HUDEP-2 (cell line): ENCODE data around the gene RBFOX1.

Experiments
- DNase-seq, 76 experiments: peaks; one replicate each; lab custom pipeline; 2025; ENCODE audit not compliant: unreplicated experiment in 76 of 76; lab: John Stamatoyannopoulos, UW

RBFOX1 gene

GRCh38 chr16:7366993-7367880 lies 34.6 kb downstream of the RBFOX1 start:
- DNase-seq = no peak

GRCh38 chr16:7369204-7369603 lies 36.6 kb downstream of the RBFOX1 start:
- DNase-seq = no peak

- DNase-seq = no peak
Measured at GRCh38 chr16:7372095-7372494, 39.5 kb downstream of the RBFOX1 start.

GRCh38 chr16:7373776-7374175 lies 41.1 kb downstream of the RBFOX1 start:
- no peak for DNase-seq

GRCh38 chr16:7374614-7375174 lies 42.0 kb downstream of the RBFOX1 start:
- DNase-seq = no peak

GRCh38 chr16:7376227-7376626 lies 43.6 kb downstream of the RBFOX1 start:
- no peak for DNase-seq

- DNase-seq = no peak
Measured at GRCh38 chr16:7377231-7377630, 44.6 kb downstream of the RBFOX1 start.

- no peak for DNase-seq
Measured at GRCh38 chr16:7378024-7378695, 45.5 kb downstream of the RBFOX1 start.

GRCh38 chr16:7380441-7380840 lies 47.8 kb downstream of the RBFOX1 start:
- no peak for DNase-seq

- DNase-seq = no peak
Measured at GRCh38 chr16:7380911-7381310, 48.3 kb downstream of the RBFOX1 start.

GRCh38 chr16:7381671-7382070 lies 49.0 kb downstream of the RBFOX1 start:
- no peak for DNase-seq

- no peak for DNase-seq
Measured at GRCh38 chr16:7382521-7382920, 49.9 kb downstream of the RBFOX1 start.

GRCh38 chr16:7390974-7391373 lies 58.3 kb downstream of the RBFOX1 start:
- DNase-seq = no peak

GRCh38 chr16:7391694-7392093 lies 59.0 kb downstream of the RBFOX1 start:
- DNase-seq = no peak

GRCh38 chr16:7392206-7392605 lies 59.6 kb downstream of the RBFOX1 start:
- no peak for DNase-seq

GRCh38 chr16:7393680-7394079 lies 61.0 kb downstream of the RBFOX1 start:
- no peak for DNase-seq

GRCh38 chr16:7394720-7395336 lies 62.2 kb downstream of the RBFOX1 start:
- no peak for DNase-seq

- no peak for DNase-seq
Measured at GRCh38 chr16:7397901-7398300, 65.3 kb downstream of the RBFOX1 start.

GRCh38 chr16:7398536-7398935 lies 65.9 kb downstream of the RBFOX1 start:
- DNase-seq = no peak

GRCh38 chr16:7399296-7399695 lies 66.7 kb downstream of the RBFOX1 start:
- DNase-seq = no peak

GRCh38 chr16:7400117-7400890 lies 67.7 kb downstream of the RBFOX1 start:
- no peak for DNase-seq
